OCI-LY1 (cell line): ENCODE data around the gene CCDC40.

Source experiments
- CTCF ChIP-seq: fragments of 200-600 bp; sonication (generic), shearing (Covaris generic); IDR thresholded peaks from 2 replicates; pipeline ENCODE4 v1.5.1; 2017; ENCODE audit warnings: mild to moderate bottlenecking, antibody characterized with exemption, low read length, moderate library complexity, mixed read lengths
- EZH2 ChIP-seq: fragments of 200-600 bp; sonication (generic), shearing (Covaris generic); IDR thresholded peaks from 2 replicates; pipeline ENCODE4 v1.8.0; 2017; ENCODE audit warnings: borderline replicate concordance, mixed run types, mild to moderate bottlenecking, antibody characterized with exemption, low read length, moderate library complexity, mixed read lengths

DNA sequence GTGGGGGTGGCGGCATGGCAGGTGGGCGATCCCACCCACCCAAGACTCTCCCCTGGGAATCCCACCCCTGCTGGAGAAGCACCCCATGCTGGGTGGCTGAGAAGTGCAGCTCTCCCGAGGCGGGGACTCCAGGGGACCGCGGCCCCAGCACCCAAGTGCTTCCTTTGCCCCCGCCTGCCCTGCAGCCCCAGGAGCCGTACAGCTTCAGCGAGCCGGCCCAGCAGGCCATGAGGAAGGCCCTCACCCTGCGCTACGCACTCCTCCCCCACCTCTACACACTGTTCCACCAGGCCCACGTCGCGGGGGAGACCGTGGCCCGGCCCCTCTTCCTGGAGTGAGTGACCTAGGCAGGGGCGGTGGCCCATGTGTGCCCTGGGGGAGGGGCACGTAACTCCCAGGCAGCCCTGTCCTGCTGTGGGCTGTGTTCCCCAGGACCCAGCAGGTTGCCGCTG is 76.6 kb downstream of the CCDC40 start:
- TF ChIP-seq CTCF (no peak), EZH2 (no peak)
